ENCODE measurements around the gene SMAGP.

DNA sequence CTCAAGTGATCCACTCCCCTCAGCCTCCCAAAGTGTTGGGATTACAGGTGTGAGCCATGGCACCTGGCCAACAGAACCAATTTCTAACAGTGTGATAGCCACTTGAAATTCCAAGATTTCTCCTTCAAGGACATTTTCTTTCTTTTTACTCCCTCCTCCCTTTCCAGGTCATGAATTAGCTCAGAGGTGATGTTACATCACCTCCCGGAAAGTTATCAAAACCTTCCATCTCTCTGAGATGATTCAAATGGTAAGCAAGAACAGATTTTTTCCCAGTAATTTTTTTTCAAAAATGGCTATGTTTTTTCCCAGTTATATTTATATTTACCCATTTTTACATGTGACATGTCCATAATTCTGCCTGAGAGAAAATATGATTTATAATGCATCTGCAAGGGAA lies 15.6 kb upstream of the SMAGP start:
- TF ChIP-seq POLR2A (IDR thresholded peaks at IDR 0.05), result no peak
- no peak for TF ChIP-seq CTCF (IDR thresholded peaks at IDR 0.05)

All from right lobe of liver (tissue), 4 donors.